Endothelial cell of umbilical vein (primary cell): ENCODE measurements around the gene SPATS1. TPM values are rescaled to one million over a fixed set of nuclear protein-coding genes. Genes with fewer than 3 reads are reported as not detected.

Source experiments
- BruUV-seq: library from RNA; stranded (reverse); fragments of 400-500 nt; replicated peaks from 2 replicates; lab custom pipeline; 2021; lab: Mats Ljungman, UMichigan
- CTCF ChIA-PET: fragments of 300-600, 350-600 bp; sonication (Branson Sonifier 250); formaldehyde crosslinking; loops from one replicate; lab custom pipeline; 2021; ENCODE audit warnings: antibody characterized with exemption, inconsistent platforms; lab: Charles Lee
- POLR2A ChIA-PET: fragments of 300-600, 350-600 bp; sonication (Branson Sonifier 250); formaldehyde crosslinking; loops from one replicate; lab custom pipeline; 2021; ENCODE audit warnings: antibody characterized with exemption, inconsistent platforms; lab: Charles Lee
- DNase-seq: peaks from one replicate; pipeline ENCODE4 v3.0.0-alpha.2; 2011; ENCODE audit warnings: low read depth, low spot score
- FAIRE-seq: peaks from 2 replicates; lab custom pipeline; 2011; peaks lifted over from hg19 to GRCh38; lab: Jason Lieb, UNC
- H2AFZ ChIP-seq: 2 replicates; pipeline ENCODE4 v1.6.0; 2012; ENCODE audit warnings: low read depth, low read length, control low read depth, inconsistent platforms
- H3K27ac ChIP-seq: 2 replicates; pipeline ENCODE4 v1.5.1; 2011; ENCODE audit warnings: low read depth, mild to moderate bottlenecking, control low read depth, low read length, moderate library complexity; ENCODE audit not compliant: insufficient read depth
- H3K27me3 ChIP-seq, 2 experiments: 2 replicates each; pipeline versions ENCODE4 v1.6.0 to v1.6.1; 2011; ENCODE audit warnings: low read length in 2 of 2, mixed read lengths in 1 of 2; ENCODE audit not compliant: control insufficient read depth in 2 of 2, insufficient read depth in 2 of 2
- H3K36me3 ChIP-seq, 2 experiments: 2 replicates in 1 of 2; 3 replicates in 1 of 2; pipeline ENCODE4 v1.5.1; 2011; ENCODE audit warnings: low read length in 2 of 2, mild to moderate bottlenecking in 1 of 2, moderate library complexity in 1 of 2; ENCODE audit not compliant: control insufficient read depth in 2 of 2, insufficient read depth in 2 of 2; ENCODE audit errors: extremely low read depth in 1 of 2
- H3K4me1 ChIP-seq: 3 replicates; pipeline ENCODE4 v1.5.1; 2011; ENCODE audit warnings: mild to moderate bottlenecking, low read length; ENCODE audit not compliant: control insufficient read depth, insufficient read depth; ENCODE audit errors: extremely low read depth
- H3K4me2 ChIP-seq: 2 replicates; pipeline ENCODE4 v1.6.1; 2011; ENCODE audit warnings: low read length, control low read depth, mixed read lengths; ENCODE audit not compliant: insufficient read depth
- H3K4me3 ChIP-seq, 3 experiments: fragments of 200-600 bp in 1 of 3; sonication (generic), shearing (Covaris generic) in 1 of 3; replicated peaks in 1 of 3; 2 replicates each; pipeline ENCODE4 v1.5.1; 2011 to 2016; ENCODE audit warnings: control low read depth in 3 of 3, low read length in 3 of 3, mild to moderate bottlenecking in 2 of 3, inconsistent platforms in 1 of 3, low read depth in 1 of 3, moderate library complexity in 1 of 3; ENCODE audit not compliant: insufficient read depth in 1 of 3
- H3K79me2 ChIP-seq: 2 replicates; pipeline ENCODE4 v1.6.0; 2012; ENCODE audit warnings: low read length, inconsistent platforms; ENCODE audit not compliant: control insufficient read depth, insufficient read depth
- H3K9ac ChIP-seq: replicated peaks from 2 replicates; pipeline ENCODE3; 2011; ENCODE audit warnings: low read length, control low read depth; ENCODE audit not compliant: insufficient read depth; ENCODE audit errors: extremely low read depth
- H3K9me1 ChIP-seq: replicated peaks from 3 replicates; pipeline ENCODE4 v1.6.0; 2011; ENCODE audit warnings: mild to moderate bottlenecking, low read length; ENCODE audit not compliant: control insufficient read depth, insufficient read depth; ENCODE audit errors: extremely low read depth
- H3K9me3 ChIP-seq: replicated peaks from 2 replicates; pipeline ENCODE4 v1.5.1; 2012; ENCODE audit warnings: low read length, inconsistent platforms; ENCODE audit not compliant: control insufficient read depth, insufficient read depth
- H4K20me1 ChIP-seq: replicated peaks from 2 replicates; pipeline ENCODE3; 2011; ENCODE audit warnings: mild to moderate bottlenecking, low read length; ENCODE audit not compliant: control insufficient read depth, insufficient read depth; ENCODE audit errors: extremely low read depth
- EZH2 ChIP-seq: IDR thresholded peaks from 2 replicates; pipeline ENCODE4 v1.6.1; 2012; ENCODE audit warnings: borderline replicate concordance, low read depth, mild to moderate bottlenecking, moderate library complexity, low read length, inconsistent platforms; ENCODE audit not compliant: severe bottlenecking
- FOS ChIP-seq: IDR thresholded peaks from 2 replicates; pipeline ENCODE4 v1.6.1; 2011; ENCODE audit warnings: mild to moderate bottlenecking, low read length, moderate library complexity, borderline replicate concordance; ENCODE audit not compliant: insufficient read depth
- GATA2 ChIP-seq: IDR thresholded peaks from 2 replicates; pipeline ENCODE4 v1.7.0; 2011; ENCODE audit warnings: low read depth, mild to moderate bottlenecking, moderate library complexity, mixed read lengths, low read length; ENCODE audit not compliant: insufficient read length, insufficient read depth
- JUN ChIP-seq: IDR thresholded peaks from 2 replicates; pipeline ENCODE4 v1.6.1; 2011; ENCODE audit warnings: borderline replicate concordance, low read depth; ENCODE audit not compliant: insufficient read length, insufficient read depth
- MYC ChIP-seq: IDR thresholded peaks from one replicate; pipeline ENCODE4 v1.6.1; 2011; ENCODE audit warnings: mild to moderate bottlenecking, low read depth, low read length
- POLR2A ChIP-seq: IDR thresholded peaks from 2 replicates; pipeline ENCODE4 v1.6.1; 2012; ENCODE audit warnings: low read depth, mild to moderate bottlenecking, control low read depth, low read length
- POLR2AphosphoS5 ChIP-seq: IDR thresholded peaks from 2 replicates; pipeline ENCODE4 v1.6.1; 2012; ENCODE audit warnings: low read depth, mild to moderate bottlenecking, control low read depth, low read length, moderate library complexity; ENCODE audit not compliant: insufficient read depth
- dilution Hi-C: fragments of 300-500 bp; cut with MboI; formaldehyde crosslinking; loops from one replicate; pipeline ENCODE4 v1.15.0; 2019; ENCODE audit warnings: low sequenced_read_pairs; ENCODE audit not compliant: extremely low pct_ligation_motif_present
- intact Hi-C: fragments of 100-400 bp; cut with micrococcal nuclease; formaldehyde crosslinking; loops from one replicate; pipeline ENCODE4 v1.10.0; 2022
- polyA plus RNA-seq, 4 experiments: library from polyadenylated mRNA; depleted of rRNA in 3 of 4; stranded (reverse) in 3 of 4; unstranded in 1 of 4; fragments of >200 nt; gene quantifications; 2 replicates each; pipeline versions ENCODE4 v1.2.1 to v1.2.3, GENCODE V29; 2011 to 2012; ENCODE audit warnings: missing spikeins in 1 of 4
- total RNA-seq: library from RNA; stranded (reverse); gene quantifications from 2 replicates; pipeline ENCODE4 v1.2.3, GENCODE V29; 2021
- TF ChIP-seq, protein P1 (sequence below): IDR thresholded peaks from 2 replicates; pipeline ENCODE4 v1.6.1; 2011; ENCODE audit not compliant: insufficient read depth, insufficient read length
- TF ChIP-seq, protein P2 (sequence below), 2 donors: IDR thresholded peaks; 1 replicate in 1 of 2; 2 replicates in 1 of 2; pipeline ENCODE4 v1.5.1; 2011; ENCODE audit warnings: low read length in 2 of 2, mild to moderate bottlenecking in 2 of 2, moderate library complexity in 2 of 2, control low read depth in 1 of 2, inconsistent platforms in 1 of 2, low read depth in 1 of 2; ENCODE audit not compliant: insufficient read depth in 1 of 2; ENCODE audit errors: extremely low read depth in 1 of 2

Gene SPATS1
- total and polyA plus RNA-seq, 2 donors (not counting 3 experiments of a cell fraction or from before 2014, with no cell fraction given), result not detected

DNA sequence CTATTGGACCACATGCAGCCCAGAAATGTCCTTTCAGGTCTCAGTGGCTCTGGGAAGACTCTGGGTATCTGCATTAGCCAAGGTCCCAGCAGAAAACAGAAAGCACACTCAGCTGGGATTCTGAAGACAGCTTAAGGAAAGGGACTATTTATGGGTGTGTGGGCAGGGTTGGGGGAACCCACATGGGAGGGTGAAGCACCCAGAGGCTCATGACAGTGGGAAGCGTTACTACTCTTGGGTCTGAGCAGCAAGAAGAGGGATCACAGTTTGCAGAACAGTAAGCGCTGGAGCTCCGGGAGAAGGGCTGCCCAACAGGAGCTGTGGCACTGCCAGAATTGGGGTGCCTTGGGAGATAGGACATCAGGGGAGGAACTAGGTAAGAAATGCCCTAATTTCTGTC, 32.6 kb downstream of the SPATS1 start:
- ChIA-PET POLR2A (no interaction called here), CTCF (no interaction called here)
- H4K20me1 ChIP-seq, result no peaks in the 10 kb centered on the region
- H3K36me3 ChIP-seq, result no peaks in the 10 kb centered on the region
- no peak overlapping the region for H3K4me2 ChIP-seq
- BruUV-seq, result no TSS peak
- peaks cover 7% of the 10 kb centered on the region for H3K4me1 ChIP-seq
- FAIRE-seq (no peak), DNase-seq (no peak)
- peaks cover 0 to 17% of the 10 kb centered on the region in 2 experiments for H3K27me3 ChIP-seq
- TF ChIP-seq, protein P1, sequence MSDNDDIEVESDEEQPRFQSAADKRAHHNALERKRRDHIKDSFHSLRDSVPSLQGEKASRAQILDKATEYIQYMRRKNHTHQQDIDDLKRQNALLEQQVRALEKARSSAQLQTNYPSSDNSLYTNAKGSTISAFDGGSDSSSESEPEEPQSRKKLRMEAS, result no peak
- TF ChIP-seq JUN (no peak), GATA2 (no peak), FOS (no peak), POLR2AphosphoS5 (no peak), EZH2 (no peak), MYC (no peak), POLR2A (no peak)
- TF ChIP-seq, protein P2, sequence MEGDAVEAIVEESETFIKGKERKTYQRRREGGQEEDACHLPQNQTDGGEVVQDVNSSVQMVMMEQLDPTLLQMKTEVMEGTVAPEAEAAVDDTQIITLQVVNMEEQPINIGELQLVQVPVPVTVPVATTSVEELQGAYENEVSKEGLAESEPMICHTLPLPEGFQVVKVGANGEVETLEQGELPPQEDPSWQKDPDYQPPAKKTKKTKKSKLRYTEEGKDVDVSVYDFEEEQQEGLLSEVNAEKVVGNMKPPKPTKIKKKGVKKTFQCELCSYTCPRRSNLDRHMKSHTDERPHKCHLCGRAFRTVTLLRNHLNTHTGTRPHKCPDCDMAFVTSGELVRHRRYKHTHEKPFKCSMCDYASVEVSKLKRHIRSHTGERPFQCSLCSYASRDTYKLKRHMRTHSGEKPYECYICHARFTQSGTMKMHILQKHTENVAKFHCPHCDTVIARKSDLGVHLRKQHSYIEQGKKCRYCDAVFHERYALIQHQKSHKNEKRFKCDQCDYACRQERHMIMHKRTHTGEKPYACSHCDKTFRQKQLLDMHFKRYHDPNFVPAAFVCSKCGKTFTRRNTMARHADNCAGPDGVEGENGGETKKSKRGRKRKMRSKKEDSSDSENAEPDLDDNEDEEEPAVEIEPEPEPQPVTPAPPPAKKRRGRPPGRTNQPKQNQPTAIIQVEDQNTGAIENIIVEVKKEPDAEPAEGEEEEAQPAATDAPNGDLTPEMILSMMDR (IDR thresholded peaks at IDR 0.05; ENCODE audit: extremely low read depth in 1 of 2, insufficient read depth in 1 of 2, low read depth in 1 of 2, low read length in 2 of 2), result no peak
- no peak overlapping the region for H3K4me3 ChIP-seq
- H3K9me1 ChIP-seq, result no peaks in the 10 kb centered on the region
- intact Hi-C loops (no loop called here), dilution Hi-C loops (no loop called here)
- H3K9ac ChIP-seq, result no peak overlapping the region
- no peak overlapping the region for H2AFZ ChIP-seq
- no peaks in the 10 kb centered on the region for H3K9me3 ChIP-seq
- no peaks in the 10 kb centered on the region for H3K79me2 ChIP-seq
- no peak overlapping the region for H3K27ac ChIP-seq
